ENCODE results near the gene CENPN. TPM values are rescaled to one million over a fixed set of nuclear protein-coding genes. Genes with fewer than 3 reads are reported as not detected.

The CENPN gene
- total RNA-seq, 1 donor from 2014 or later: 10.0 TPM

DNA sequence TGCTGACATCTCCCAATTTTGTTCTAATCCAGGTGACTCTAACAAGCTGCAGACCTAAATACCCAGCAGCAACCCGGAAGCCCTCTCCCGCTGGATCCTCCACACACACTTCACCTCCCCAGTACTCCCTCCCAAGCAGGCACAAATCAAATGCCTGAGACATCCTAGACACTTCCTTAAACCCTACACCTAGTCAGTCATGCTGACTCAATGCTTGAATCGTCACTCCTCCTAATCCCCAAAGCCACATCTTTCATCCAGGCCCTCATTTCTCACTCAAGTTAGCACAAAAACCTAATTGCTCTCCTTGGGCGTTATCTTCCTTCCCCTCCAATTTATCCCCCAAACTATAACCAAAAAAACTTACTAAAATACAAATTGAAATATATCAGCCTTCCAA, 33.0 kb upstream of the CENPN start:
- Mint-ChIP-seq H3K4me3 (ENCODE audit: unreplicated experiment) (no peak overlapping the region), H3K27ac (ENCODE audit: unreplicated experiment) (no peak overlapping the region)

DNA sequence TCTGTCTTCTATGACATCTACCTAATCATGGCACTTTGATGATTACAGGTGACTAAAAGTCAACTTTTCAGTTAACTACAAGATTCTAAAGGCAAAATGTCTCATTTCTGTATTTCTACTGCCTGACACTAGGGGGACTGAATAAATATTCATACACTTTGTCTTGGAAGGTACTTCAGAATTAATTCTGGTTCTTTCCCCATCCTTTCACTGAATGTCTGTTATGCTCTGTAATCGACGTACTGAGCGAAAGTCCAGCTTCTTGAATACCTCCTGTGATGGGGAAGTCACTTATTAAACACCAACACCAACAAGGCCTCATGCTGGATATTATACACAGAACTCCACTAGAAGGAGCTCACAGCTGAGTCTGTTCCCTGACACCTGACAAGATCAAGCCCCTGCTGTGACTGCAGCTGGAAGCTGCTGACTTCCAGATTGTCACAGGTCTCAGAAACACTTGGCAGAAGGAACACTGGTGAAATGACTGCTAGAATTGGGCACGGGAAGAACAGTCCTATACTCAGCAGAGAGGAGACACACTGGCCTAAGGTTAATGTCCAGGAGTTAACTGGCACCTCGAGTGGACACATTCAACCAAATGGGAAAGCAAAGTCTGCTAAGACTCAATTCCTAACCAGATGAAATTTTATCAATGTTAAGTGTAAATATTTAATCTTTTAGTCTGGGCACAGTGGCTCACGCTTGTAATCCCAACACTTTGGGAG, 32.2 kb upstream of the CENPN start:
- H3K9me3 Mint-ChIP-seq (ENCODE audit: unreplicated experiment): no peaks in the 10 kb centered on the region
- no peaks in the 10 kb centered on the region for H3K27me3 Mint-ChIP-seq (ENCODE audit: unreplicated experiment)
- H3K27ac Mint-ChIP-seq (ENCODE audit: unreplicated experiment): no peak overlapping the region
- no peaks in the 10 kb centered on the region for H3K4me1 Mint-ChIP-seq (ENCODE audit: unreplicated experiment)
- no peak for DNase-seq (ENCODE audit: extremely low spot score, unreplicated experiment)
- H3K4me3 Mint-ChIP-seq (ENCODE audit: unreplicated experiment): no peak overlapping the region
- H3K36me3 Mint-ChIP-seq (ENCODE audit: unreplicated experiment): peaks cover 30% of the 10 kb centered on the region
- TF ChIP-seq, protein P1, sequence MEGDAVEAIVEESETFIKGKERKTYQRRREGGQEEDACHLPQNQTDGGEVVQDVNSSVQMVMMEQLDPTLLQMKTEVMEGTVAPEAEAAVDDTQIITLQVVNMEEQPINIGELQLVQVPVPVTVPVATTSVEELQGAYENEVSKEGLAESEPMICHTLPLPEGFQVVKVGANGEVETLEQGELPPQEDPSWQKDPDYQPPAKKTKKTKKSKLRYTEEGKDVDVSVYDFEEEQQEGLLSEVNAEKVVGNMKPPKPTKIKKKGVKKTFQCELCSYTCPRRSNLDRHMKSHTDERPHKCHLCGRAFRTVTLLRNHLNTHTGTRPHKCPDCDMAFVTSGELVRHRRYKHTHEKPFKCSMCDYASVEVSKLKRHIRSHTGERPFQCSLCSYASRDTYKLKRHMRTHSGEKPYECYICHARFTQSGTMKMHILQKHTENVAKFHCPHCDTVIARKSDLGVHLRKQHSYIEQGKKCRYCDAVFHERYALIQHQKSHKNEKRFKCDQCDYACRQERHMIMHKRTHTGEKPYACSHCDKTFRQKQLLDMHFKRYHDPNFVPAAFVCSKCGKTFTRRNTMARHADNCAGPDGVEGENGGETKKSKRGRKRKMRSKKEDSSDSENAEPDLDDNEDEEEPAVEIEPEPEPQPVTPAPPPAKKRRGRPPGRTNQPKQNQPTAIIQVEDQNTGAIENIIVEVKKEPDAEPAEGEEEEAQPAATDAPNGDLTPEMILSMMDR (IDR thresholded peaks at IDR 0.05): peak; percentile 35

More for the DNA sequence above, 33.0 kb upstream of the CENPN start:
- no peaks in the 10 kb centered on the region for H3K27me3 Mint-ChIP-seq (ENCODE audit: unreplicated experiment)
- no peaks in the 10 kb centered on the region for H3K4me1 Mint-ChIP-seq (ENCODE audit: unreplicated experiment)
- H3K9me3 Mint-ChIP-seq (ENCODE audit: unreplicated experiment): no peaks in the 10 kb centered on the region
- TF ChIP-seq, protein P1 (IDR thresholded peaks at IDR 0.05): no peak
- no peak for DNase-seq (ENCODE audit: extremely low spot score, unreplicated experiment)
- H3K36me3 Mint-ChIP-seq (ENCODE audit: unreplicated experiment): peaks cover 26% of the 10 kb centered on the region

DNA sequence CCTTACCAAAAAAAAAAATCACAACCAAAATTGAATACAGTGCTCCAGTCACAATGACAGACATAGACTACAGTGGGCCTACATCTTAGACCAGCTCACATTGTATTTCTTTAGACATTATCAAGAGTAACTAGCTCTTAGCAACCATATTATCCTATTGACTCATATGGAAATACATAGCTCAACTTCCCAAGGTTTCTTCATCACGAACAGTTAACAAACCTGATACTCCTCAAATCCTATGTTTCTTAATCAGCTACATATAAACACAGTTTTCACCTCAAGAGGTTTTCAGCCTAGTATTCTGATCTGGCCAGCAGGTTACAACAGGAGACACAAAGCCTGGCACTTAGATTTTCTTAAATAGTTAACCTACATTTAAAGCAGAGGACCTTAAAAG, 30.1 kb upstream of the CENPN start:
- H3K4me3 Mint-ChIP-seq (ENCODE audit: unreplicated experiment): no peak overlapping the region
- peaks cover 4% of the 10 kb centered on the region for H3K4me1 Mint-ChIP-seq (ENCODE audit: unreplicated experiment)

DNA sequence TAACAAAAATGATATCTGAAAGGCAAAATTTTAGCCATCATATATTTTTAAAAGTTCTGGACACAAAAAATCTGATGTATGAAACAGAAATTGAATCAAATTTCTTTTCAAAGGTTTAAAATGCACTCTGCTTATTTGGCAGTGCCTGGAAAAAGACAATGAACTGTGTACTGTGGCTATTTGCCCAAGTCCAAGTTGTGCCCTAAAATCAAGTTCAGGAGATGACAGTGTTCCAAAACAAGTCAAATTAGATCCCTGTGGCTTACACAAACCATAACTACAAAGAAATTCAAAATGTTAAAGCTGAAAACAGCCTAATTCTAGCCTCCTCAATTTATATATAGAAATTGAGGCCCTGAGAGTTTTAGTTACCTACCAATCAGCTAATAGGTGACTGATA, 25.9 kb upstream of the CENPN start:
- TF ChIP-seq, protein P1 (IDR thresholded peaks at IDR 0.05): no peak
- DNase-seq (ENCODE audit: extremely low spot score, unreplicated experiment): no peak
- Mint-ChIP-seq H3K9me3 (ENCODE audit: unreplicated experiment) (no peaks in the 10 kb centered on the region), H3K4me1 (ENCODE audit: unreplicated experiment) (peaks cover 6% of the 10 kb centered on the region), H3K27me3 (ENCODE audit: unreplicated experiment) (no peaks in the 10 kb centered on the region), H3K4me3 (ENCODE audit: unreplicated experiment) (no peak overlapping the region), H3K27ac (ENCODE audit: unreplicated experiment) (no peak overlapping the region), H3K36me3 (ENCODE audit: unreplicated experiment) (peaks cover 17% of the 10 kb centered on the region)

More for the DNA sequence above, 30.1 kb upstream of the CENPN start:
- H3K36me3 Mint-ChIP-seq (ENCODE audit: unreplicated experiment): peaks cover 30% of the 10 kb centered on the region
- no peaks in the 10 kb centered on the region for H3K9me3 Mint-ChIP-seq (ENCODE audit: unreplicated experiment)
- H3K27me3 Mint-ChIP-seq (ENCODE audit: unreplicated experiment): no peaks in the 10 kb centered on the region
- TF ChIP-seq, protein P1 (IDR thresholded peaks at IDR 0.05): no peak
- no peak overlapping the region for H3K27ac Mint-ChIP-seq (ENCODE audit: unreplicated experiment)
- DNase-seq (ENCODE audit: extremely low spot score, unreplicated experiment): no peak

DNA sequence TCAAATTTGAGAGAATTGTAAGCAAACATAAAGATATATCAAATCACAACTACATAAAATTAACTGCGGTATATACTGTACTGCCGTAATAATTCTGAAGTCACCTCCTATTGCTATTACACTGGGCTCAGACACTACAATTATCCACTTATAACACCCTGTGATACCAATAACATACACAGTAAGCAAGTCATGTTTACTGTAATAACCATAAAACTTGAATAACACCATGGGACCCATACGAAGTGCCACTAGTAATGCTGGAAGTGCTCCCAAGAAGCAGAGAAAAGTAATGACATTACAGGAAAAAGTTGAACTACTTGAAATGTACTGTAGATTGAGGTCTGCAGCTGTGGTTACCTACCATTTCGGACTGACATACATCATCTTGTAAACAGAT, 24.4 kb upstream of the CENPN start:
- no peaks in the 10 kb centered on the region for H3K27me3 Mint-ChIP-seq (ENCODE audit: unreplicated experiment)
- H3K9me3 Mint-ChIP-seq (ENCODE audit: unreplicated experiment): no peaks in the 10 kb centered on the region
- H3K27ac Mint-ChIP-seq (ENCODE audit: unreplicated experiment): no peak overlapping the region
- H3K4me3 Mint-ChIP-seq (ENCODE audit: unreplicated experiment): no peak overlapping the region
- DNase-seq (ENCODE audit: extremely low spot score, unreplicated experiment): no peak
- peaks cover 14% of the 10 kb centered on the region for H3K36me3 Mint-ChIP-seq (ENCODE audit: unreplicated experiment)
- TF ChIP-seq, protein P1 (IDR thresholded peaks at IDR 0.05): no peak
- peaks cover 8% of the 10 kb centered on the region for H3K4me1 Mint-ChIP-seq (ENCODE audit: unreplicated experiment)
